ENCODE measurements around the gene TP53I3.
"Not testable (repeated sequence)": the region's sequence is repeated elsewhere in the genome, so short reads cannot be mapped to it uniquely, and the experiment has no call there.

TP53I3 gene, protein sequence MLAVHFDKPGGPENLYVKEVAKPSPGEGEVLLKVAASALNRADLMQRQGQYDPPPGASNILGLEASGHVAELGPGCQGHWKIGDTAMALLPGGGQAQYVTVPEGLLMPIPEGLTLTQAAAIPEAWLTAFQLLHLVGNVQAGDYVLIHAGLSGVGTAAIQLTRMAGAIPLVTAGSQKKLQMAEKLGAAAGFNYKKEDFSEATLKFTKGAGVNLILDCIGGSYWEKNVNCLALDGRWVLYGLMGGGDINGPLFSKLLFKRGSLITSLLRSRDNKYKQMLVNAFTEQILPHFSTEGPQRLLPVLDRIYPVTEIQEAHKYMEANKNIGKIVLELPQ

DNA sequence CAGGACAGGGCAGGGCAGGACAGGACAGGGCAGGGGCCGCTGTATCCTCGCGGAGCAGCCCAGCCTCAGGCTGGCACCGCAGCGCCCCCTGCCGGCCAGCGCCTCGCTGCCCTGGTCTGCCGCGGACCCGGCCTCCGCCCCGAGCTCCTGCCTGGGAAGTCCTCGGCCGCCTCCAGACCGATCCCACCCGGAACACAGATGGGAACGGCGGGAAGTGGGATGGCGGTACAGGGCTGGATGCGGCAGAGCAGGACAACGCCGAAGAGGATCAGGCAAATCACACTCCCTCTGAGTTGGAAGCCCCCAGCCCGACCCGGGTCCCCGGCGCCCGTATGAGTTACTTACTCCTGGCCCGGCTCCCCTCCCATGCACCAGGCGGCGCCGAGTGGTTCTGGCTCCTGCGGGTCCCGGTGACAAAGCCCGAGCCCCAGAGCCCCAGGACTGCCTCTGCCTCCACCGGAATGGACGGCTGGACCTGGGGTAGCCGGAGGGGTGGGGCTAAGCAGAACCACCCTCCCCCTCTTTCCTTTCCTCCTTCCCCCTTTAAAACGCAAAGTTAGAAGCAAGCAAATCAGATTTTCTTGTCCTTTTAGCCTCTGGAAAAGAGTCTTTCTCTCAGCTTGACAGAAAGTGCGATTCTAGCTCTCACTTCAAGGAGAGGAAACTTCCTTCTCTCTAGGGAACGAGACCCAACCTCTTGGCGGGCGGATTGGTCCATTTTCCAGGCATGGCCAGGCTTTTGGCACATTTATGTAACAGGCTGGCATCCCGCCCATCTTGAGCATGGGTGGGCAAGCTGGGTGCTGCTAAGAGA, at the start of gene TP53I3:
Gene TP53I3, minus strand, starts transcription at position 449 of the 814 bp plus-strand sequence. CDS start 508 bp downstream, outside the sequence.
- DNase-seq = peak; percentile 44 to 91 (median 74)

DNA sequence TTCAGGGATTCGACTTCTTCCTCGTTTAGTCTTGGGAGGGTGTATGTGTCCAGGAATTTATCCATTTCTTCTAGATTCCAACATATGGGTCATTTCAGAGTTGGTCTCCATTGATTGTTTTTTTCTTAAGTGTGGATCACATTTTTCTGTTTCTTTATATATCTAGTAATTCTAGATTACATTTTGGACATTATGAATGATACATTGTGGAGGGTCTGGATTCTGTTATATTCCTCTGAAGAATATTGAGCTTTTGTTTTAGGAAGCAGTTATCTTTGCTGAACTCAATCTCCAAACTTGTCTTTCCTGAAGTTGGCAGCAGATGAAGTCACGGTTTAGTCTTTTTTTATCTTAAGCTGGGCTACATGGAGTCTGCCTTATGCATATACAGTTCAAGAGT, 47.9 kb upstream of the TP53I3 start:
- no peak for DNase-seq

DNA sequence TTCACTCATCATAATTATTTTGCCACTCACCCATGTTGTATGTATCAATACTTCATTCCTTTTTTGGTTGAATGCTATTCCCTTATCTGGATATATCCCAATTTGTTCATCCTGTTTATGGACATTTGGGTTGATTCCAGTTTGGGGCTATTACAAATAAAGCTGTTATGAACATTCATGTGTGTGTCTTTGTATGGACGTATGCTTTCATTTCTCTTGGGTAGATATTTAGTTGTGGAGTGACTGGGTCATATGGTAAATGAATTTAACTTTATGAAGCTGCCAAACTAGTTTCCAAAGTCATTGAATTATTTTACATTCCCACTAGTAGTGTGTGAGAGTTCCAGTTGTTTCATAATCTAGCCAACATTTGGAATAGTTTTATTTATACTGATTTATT, 41.3 kb upstream of the TP53I3 start:
- no peak for DNase-seq

DNA sequence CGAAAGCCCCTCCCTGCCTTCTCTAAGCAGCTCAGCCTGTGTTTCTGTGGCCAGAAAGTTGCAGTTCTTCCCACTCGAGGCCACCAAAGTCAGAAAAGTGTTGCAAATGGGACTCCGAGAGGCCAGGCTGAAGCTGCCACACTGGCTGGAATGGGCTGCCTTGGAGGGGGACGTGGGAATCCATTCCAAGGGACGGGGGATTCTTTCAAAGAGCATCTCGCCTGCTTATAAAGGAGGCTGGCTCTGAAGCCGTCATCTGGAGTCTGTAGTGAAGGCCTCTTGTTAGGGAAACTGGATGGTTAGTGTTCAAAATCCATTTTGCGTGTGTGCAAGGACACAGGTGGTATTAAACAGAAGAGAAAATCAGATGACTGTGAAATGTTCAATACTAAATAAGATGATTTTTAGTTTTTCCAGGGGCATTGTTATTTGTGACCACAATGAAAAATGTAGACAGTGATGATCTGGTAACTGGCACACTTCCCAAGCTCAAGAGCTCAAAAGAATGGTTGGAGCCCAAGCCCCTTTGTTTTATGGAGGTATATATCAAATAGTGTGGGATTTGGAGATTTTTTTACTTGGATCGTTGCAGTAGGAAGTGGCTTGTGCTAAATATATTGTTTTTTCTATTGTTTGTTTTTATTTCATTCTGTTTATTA, 39.4 kb upstream of the TP53I3 start:
- peak in 6 of 51 donors; percentile 33 to 72 (median 70) for DNase-seq

DNA sequence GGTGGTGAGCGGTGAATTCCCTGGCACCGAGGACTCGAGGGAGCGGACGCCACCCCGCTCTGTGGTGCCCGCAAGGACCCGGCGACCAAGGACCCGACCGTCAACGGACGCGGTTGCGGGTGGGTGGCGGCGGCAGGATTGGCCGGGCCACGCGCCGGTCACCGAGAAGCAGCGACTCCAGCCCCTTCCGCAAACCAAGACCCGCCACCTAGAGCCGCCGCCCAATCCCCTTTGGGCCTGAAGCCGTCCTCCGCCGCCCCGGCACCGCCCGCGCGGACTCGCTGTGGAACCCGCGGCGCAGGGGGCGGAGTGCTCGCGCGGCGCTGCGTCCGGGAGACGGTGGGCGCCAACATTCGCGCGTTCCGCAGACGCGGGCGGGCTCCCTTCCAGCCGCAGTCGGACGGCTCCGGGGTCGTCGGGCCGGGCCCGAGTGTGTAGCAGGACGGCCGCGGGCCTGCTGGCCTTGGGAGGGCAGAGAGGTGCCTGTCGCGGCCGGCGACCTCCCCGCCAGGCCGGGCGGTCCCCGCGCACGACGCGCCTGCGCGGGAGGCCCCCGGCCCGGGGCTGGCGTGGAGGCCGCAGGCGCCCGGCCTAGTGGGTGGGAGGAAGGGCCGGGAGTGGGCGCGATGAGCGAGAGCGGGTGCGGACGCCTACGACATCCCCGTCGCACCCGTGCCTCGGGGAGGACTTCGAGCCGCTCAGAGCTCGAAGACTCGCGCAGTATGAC, 38.7 kb upstream of the TP53I3 start, which contains the start of the genes FAM228B and PFN4:
Gene FAM228B, plus strand, starts transcription at position 275 of the 727 bp plus-strand sequence. CDS start 893 bp downstream, outside the sequence.
Gene PFN4, minus strand, starts transcription at position 140 of the 727 bp plus-strand sequence. CDS start 799 bp downstream, outside the sequence.
- DNase-seq = peak; percentile 36 to 92 (median 82)

DNA sequence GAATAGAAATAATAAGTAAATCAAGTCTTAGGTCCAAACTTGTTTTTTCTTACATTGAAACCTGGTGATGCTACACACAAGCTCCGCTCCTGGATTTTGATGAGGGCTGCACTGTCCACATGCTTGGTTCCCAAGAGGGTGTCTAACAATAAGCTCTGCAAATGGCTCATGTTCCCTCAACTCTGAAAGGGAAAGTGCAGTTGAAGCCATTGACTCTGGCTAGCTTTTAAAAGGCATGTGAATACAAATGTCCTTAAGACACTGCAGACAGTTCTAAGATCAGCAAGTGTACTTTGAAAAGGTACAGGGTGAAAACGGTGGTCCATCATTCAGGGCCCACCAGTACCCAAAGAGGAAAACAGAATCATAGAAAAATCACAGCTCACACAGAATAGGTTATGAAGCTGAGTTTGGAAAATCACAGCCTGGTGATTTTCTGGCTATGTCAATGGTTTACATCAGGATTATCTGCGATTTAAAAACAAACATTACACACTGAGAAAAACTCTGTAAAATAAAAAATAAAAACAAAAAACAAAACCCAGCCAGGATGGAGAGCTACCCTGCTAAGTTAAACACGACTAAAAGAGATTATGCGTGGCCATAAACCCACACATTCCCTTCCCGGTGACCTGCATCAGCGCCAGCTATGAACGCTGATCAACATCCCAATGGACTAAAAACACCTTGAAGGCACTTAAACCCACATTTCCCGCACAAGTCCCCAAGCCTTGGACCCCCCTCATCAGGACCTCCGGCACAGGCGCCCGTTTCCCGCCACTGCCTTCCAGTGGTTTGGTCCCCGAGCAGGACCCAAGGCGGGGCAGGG, 37.9 kb upstream of the TP53I3 start:
- peak in 4 of 51 donors; percentile 2 to 47 (median 26) for DNase-seq

DNA sequence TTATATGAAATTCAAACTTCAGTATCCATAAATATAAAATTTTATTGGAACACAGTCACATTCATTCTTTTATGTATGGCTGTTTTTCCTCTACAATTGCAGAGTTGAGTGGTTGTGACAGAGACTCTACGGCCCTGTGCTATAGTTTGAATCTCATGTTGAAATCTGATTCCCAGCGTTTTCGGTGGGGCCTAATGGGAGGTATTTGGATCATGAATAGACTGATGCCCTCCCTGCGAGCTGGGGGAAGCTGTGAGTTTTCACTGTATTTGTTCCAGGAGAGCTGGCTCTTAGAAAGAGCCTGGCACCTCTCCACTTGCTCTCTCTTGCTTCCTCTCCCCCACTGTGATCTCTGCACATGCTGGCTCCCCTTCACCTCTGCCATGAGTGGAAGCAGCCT, 36.8 kb upstream of the TP53I3 start:
- no peak for DNase-seq

DNA sequence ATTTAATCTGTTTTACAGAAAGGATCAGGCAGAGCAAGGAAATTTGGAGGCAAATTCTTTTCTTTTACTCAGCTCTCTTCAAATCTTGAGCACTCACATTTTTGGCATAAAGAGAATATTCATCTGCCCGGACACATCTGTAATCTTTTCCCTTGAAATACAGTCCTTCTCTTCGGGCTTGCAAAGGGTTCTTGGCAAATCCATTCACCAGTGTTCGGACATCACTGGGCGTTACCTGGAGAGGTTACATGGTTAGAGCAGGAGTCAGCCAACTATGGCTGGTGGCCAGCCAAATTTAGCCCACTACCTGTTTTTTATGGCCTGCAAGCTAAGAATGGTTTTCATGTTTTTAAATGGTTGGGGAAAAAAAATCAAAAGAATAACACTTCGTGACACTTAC, 36.4 kb upstream of the TP53I3 start:
- DNase-seq = no peak

DNA sequence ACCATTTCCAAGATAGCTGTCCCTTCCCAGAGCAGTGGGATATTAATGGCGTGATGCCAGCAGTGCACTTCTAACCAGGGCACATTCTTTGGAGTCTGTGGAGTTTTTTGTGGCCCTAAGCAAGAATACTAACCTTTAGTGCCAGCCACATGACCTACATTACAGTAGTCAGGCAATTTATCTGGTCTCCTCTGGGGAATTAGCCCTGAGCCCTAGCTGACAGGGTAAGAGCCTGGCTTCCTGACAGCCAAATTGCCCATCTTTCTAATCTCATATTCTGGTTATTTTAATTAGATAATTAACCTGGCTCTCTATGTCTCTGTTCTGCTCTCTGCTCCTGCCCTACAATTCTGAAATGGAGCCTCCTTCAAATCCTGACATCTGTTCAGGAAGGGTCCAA, 33.3 kb upstream of the TP53I3 start:
- no peak for DNase-seq

DNA sequence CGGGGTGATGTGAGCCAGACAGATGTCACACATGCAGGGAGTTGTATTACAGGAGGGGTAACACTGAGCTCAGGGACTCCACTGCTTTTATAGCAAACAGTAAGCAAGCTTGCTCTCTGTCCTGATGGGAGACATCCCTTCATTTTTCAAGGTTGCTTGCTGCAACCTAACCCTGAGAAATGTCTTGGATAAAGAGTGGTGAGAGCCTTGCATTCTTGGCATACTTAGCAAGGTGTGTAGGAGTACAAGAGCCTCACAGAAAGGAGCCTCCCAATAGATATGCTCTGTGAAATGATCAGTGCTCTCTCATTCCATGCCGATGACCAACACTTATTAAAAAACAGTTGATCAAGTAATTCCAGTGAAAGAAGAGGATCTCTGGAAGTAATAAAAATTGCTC, 30.4 kb upstream of the TP53I3 start:
- DNase-seq = no peak

DNA sequence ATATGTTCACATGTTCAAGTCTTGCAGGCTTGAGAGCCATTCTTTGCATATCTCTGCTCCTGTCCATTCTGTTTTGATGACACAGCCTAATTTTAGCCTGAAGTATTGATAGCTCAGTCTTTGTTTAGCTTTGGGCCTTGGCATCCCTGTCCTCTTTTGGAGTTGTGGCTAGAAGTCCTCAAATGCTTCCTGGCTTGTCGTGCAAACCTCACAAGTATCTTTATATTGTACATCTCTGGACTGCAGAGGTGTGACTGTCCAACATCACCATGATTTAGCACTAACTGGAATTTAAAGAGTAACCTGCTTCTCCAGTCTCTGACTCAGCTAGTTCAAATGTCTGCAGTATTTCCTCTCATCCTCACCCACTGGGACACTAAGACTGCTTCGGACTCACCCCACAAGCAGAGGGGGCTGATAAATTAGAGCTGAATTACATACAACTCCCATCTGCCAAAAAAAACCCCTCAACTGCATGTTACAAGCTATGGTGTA, 26.8 kb upstream of the TP53I3 start:
- DNase-seq = no peak

DNA sequence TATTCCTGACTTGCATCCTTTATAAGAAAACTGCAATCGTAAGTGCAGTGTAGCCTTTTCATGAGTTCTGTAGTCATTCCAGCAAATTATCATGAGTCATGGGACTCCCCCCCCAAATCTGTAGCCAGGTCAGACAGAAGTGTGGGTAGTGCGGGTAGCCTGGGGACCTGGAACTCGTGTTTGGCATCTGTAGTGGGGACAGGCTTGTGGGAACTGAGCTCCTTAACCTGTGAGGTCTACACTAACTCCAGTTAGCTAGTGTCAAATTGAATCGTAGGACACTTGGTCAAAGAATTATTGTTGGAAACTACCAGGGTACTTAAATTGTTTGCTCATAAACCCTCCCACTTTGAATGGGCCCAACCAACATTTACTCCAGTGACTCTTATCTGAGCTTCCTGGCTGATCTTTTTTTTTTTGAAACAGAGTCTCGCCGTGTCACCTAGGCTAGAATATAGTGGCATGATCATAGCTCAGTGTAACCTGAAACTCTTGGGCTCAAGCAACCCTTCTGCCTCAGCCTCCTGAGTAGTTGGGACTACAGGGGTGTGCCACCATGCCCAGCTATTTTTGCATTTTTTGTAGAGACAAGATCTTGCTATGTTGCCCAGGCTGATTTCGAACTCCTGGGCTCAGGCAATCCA, 26.1 kb upstream of the TP53I3 start:
- no peak for DNase-seq

DNA sequence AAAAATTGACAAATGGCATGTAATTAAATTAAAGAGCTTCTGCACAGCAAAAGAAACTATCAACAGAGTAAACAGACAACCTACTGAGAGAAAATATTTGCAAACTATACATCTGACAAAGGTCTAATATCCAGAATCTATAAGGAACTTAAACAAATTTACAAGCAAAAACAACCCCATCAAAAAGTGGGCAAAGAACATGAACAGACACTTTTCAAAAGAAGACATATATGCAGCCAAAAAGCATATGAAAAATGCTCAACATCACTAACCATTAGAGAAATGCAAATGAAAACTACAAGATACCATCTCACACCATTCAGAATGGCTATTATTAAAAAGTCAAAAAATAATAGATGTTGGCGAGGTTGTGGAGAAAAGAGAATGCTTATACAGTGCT, 24.8 kb upstream of the TP53I3 start:
- DNase-seq = not testable (repeated sequence)

DNA sequence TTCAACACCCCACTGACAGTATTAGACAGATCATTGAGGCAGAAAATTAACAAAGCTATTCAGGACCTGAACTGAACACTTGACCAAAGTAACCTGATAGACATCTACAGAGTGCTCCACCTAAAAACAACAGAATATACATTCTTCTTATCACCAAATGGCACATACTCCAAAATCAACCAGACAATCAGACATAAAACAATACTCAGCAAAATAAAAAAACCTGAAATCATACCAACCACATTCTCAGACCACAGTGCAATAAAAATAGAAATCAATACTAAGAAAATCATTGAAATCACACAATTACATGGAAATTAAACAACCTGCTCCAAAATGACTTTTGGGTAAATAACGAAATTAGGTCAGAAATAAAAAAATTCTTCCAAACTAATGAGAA, 22.7 kb upstream of the TP53I3 start:
- DNase-seq = no peak

DNA sequence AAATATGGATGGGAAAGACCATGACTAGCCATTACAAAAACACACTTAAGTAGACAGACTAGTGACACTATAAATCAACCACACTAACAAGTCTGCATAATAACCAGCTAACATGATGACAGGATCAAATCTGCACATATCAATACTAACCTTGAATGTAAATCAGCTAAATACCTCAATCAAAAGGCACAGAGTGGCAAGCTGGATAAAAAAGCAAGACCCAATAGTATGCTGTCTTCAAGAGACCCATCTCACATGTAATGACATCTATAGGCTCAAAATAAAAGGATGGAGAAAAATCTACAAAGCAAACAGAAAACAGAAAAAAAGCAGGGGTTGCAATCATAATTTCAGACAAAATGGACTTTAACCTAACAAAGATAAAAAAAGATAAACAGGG, 22.2 kb upstream of the TP53I3 start:
- no peak for DNase-seq

DNA sequence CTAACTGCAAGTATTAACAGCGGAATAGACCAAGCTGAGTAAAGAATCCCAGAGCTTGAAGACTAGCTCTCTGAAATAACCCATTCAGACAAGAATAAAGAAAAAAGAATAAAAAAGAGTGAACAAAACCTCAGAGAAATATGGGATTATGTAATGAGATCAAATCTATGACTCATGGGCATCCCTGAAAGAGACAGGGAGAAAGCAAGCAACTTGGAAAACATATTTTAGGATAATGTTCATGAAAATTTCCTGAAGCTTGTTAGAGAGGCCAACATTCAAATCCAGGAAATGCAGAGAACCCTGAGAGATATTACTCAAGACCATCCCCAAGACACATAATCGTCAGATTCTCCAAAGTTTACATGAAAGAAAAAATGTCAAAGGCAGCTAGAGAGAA, 21.2 kb upstream of the TP53I3 start:
- no peak for DNase-seq

DNA sequence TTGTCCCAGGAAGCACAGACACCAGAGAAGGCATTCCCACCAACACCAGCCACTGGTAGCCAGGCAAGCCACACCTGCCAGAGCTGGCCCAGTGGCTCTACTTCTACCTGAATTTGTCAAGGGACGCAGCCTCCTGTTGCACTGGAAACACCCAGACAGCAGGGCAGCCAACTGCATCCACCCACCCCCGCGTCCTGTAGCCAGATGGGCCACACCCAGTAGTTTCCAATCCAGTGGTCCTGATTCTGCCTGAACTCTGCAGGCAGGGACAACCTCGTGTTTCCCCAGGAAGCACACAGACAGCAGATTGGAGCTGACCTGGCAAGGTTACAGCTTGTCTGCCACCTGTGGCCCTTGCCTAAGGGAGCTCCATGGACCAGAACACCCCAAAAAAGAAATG, 20.3 kb upstream of the TP53I3 start:
- DNase-seq = no peak

DNA sequence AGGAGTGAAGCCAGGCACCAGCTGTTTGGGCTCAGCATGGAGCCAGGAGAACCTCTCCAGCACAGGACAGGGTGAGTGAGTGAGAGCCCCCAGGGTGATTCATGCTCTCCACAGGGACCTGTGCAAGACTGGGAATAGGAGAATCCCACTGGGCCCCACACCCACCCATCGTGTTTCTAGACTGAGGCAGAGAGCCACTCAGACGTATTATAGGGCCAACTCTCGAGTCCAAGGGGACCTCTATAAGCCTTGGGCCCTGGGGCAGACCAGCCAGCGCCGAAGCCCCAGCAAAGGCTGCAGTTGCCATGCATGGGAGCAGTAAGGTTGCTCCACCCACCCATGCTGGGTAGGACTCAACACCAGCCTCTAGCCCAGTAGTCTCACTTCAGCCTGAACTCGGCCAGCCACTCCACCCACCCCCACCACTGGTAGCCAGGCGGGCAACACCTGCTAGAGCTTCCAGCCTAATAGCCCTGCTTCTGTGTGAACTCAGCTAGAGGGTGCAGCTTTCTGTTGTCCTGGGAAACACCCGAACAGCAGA, 19.5 kb upstream of the TP53I3 start:
- no peak for DNase-seq

DNA sequence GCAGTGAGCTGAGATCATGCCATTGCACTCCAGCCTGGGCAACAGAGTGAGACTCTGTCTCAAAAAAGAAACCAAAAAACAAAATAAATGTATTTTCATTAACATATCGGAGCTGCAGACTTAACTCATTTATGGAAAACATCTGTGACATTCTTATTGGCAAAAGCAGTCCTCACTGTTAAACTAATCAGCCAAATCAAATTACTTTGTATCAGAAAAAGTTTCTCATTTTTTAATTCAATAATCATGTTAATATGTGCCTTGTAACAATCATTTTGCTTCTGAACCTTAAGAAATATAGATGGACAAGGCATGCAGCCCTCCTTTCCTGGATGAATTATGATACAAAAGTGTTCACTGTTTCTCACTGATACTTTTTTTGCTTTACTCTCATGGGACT, 18.0 kb upstream of the TP53I3 start:
- DNase-seq = no peak
